Upper lobe of left lung (tissue), 6 donors: ENCODE data around the gene COQ4. TPM values are rescaled to one million over a fixed set of nuclear protein-coding genes. Genes with fewer than 3 reads are reported as not detected.

Experiments used
- ATAC-seq, 2 donors: fragments of 200-7000 bp; cut with Tn5 transposase; one replicate each; pipeline ENCODE4 v1.9.1; 2022; ENCODE audit warnings: mild to moderate bottlenecking in 2 of 2, moderate library complexity in 2 of 2; ENCODE audit not compliant: low FRiP score in 2 of 2
- DNase-seq, 2 donors: peaks; one replicate each; pipeline ENCODE4 v3.0.0-alpha.2; 2019 to 2020
- H3K27ac ChIP-seq, 4 donors: fragments of 200-600 bp; sonication (generic); one replicate each; pipeline ENCODE4 v1.5.1; 2016 to 2019
- H3K27me3 ChIP-seq, 4 donors: fragments of 200-600 bp; sonication (generic); one replicate each; pipeline ENCODE4 v1.5.1; 2017 to 2019
- H3K36me3 ChIP-seq, 4 donors: fragments of 200-600 bp; sonication (generic); one replicate each; pipeline ENCODE4 v1.5.1; 2016 to 2019
- H3K4me1 ChIP-seq, 4 donors: fragments of 200-600 bp; sonication (generic); one replicate each; pipeline ENCODE4 v1.5.1; 2018 to 2019
- H3K4me3 ChIP-seq, 4 donors: fragments of 200-600 bp; sonication (generic); one replicate each; pipeline ENCODE4 v1.5.1; 2017 to 2019; ENCODE audit warnings: mild to moderate bottlenecking in 2 of 4, moderate library complexity in 1 of 4
- H3K9me3 ChIP-seq, 4 donors: fragments of 200-600 bp; sonication (generic); one replicate each; pipeline ENCODE4 v1.5.1; 2018 to 2019
- CTCF ChIP-seq, 6 experiments: fragments of 450-650 bp in 4 of 6; fragments of 200-600 bp in 2 of 6; sonication (generic) in 2 of 6; IDR thresholded peaks; one replicate each; pipeline ENCODE4 v1.5.1; 2016 to 2019; ENCODE audit warnings: antibody characterized with exemption in 6 of 6
- EP300 ChIP-seq, 4 donors: sonication (generic); formaldehyde crosslinking; IDR thresholded peaks; one replicate each; pipeline ENCODE4 v1.5.1; 2017; ENCODE audit warnings: antibody characterized with exemption in 4 of 4, control low read depth in 2 of 4
- POLR2A ChIP-seq, 4 donors: fragments of 450-650 bp; IDR thresholded peaks; one replicate each; pipeline ENCODE4 v1.5.1; 2016 to 2017; ENCODE audit warnings: antibody characterized with exemption in 4 of 4, mild to moderate bottlenecking in 2 of 4
- POLR2AphosphoS5 ChIP-seq, 2 donors: sonication (generic); formaldehyde crosslinking; IDR thresholded peaks; one replicate each; pipeline ENCODE4 v1.5.1; 2017; ENCODE audit warnings: antibody characterized with exemption in 2 of 2
- WGBS, 2 donors: methylation state at CpG; one replicate each; pipeline ENCODE4 v1.1.5; 2017 to 2018; 5-methylcytosine and 5-hydroxymethylcytosine counted together
- total RNA-seq, 6 donors: library from RNA; depleted of rRNA in 4 of 6; stranded (reverse); fragments of >200 nt in 4 of 6; gene quantifications; one replicate each; pipeline versions ENCODE4 v1.1.0 to v1.2.1, GENCODE V29; 2016 to 2021
- donor health status: DM: no; HTN: no; CAD: no; lungs with moderate emphysema.
- donor health status: DM: no; HTN: yes; CAD: no; lungs with severe emphysema.

Gene COQ4
- total RNA-seq, 6 donors from 2014 or later: 36.1 to 83.8 (median 55.2) TPM

GRCh38 chr9:128304971-128305288 is 17.7 kb upstream of the COQ4 start:
- TF ChIP-seq POLR2AphosphoS5 (IDR thresholded peaks at IDR 0.05) (no peak), POLR2A (IDR thresholded peaks at IDR 0.05) (no peak), CTCF (IDR thresholded peaks at IDR 0.05) (no peak), EP300 (IDR thresholded peaks at IDR 0.05) (no peak)
- H3K4me1 ChIP-seq: peaks cover 0 to 4% (median 0%) of the 10 kb centered on the region in 4 donors
- no peak overlapping the region for H3K4me3 ChIP-seq
- no peaks in the 10 kb centered on the region for H3K9me3 ChIP-seq
- H3K27me3 ChIP-seq: no peaks in the 10 kb centered on the region
- H3K36me3 ChIP-seq: peaks cover 4 to 24% (median 16%) of the 10 kb centered on the region in 4 donors
- DNase-seq (no peak), ATAC-seq (no peak)
- H3K27ac ChIP-seq: no peak overlapping the region
- WGBS, 2 donors: 70 to 86% methylated on average over 5 of the region's 5 CpGs

GRCh38 chr9:128309551-128309950 is 13.1 kb upstream of the COQ4 start:
- Histone ChIP-seq H3K27me3 (no peaks in the 10 kb centered on the region), H3K4me1 (peaks cover 0 to 4% (median 0%) of the 10 kb centered on the region in 4 donors), H3K9me3 (no peaks in the 10 kb centered on the region), H3K36me3 (peaks cover 5 to 60% (median 43%) of the 10 kb centered on the region in 4 donors), H3K27ac (no peak overlapping the region), H3K4me3 (no peak overlapping the region)
- 97 to 100% methylated on average over 3 to 15 of the region's 16 CpGs for WGBS, 2 donors
- no peak for TF ChIP-seq EP300 (IDR thresholded peaks at IDR 0.05)
- no peak for TF ChIP-seq POLR2AphosphoS5 (IDR thresholded peaks at IDR 0.05)
- no peak for TF ChIP-seq POLR2A (IDR thresholded peaks at IDR 0.05)
- no peak for TF ChIP-seq CTCF (IDR thresholded peaks at IDR 0.05)
- ATAC-seq: no peak
- peak in 1 of 2 donors; percentile 70 for DNase-seq

- Histone ChIP-seq H3K36me3 (peaks cover 5 to 69% (median 50%) of the 10 kb centered on the region in 4 donors), H3K9me3 (no peaks in the 10 kb centered on the region), H3K27me3 (no peaks in the 10 kb centered on the region), H3K4me1 (peaks cover 0 to 4% (median 0%) of the 10 kb centered on the region in 4 donors), H3K27ac (no peak overlapping the region), H3K4me3 (no peak overlapping the region)
- no peak for TF ChIP-seq POLR2AphosphoS5 (IDR thresholded peaks at IDR 0.05)
- no peak for TF ChIP-seq CTCF (IDR thresholded peaks at IDR 0.05)
- TF ChIP-seq POLR2A (IDR thresholded peaks at IDR 0.05): no peak
- no peak for TF ChIP-seq EP300 (IDR thresholded peaks at IDR 0.05)
- WGBS, 2 donors: 93 to 96% methylated on average over 3 to 10 of the region's 10 CpGs
- DNase-seq: no peak
- ATAC-seq: no peak
Measured at GRCh38 chr9:128310461-128310860, 12.2 kb upstream of the COQ4 start.

GRCh38 chr9:128314697-128315096 is 7.9 kb upstream of the COQ4 start:
- ATAC-seq (no peak), DNase-seq (no peak)
- Histone ChIP-seq H3K36me3 (peaks cover 3 to 80% (median 51%) of the 10 kb centered on the region in 4 donors), H3K9me3 (no peaks in the 10 kb centered on the region), H3K4me1 (no peaks in the 10 kb centered on the region), H3K4me3 (no peak overlapping the region), H3K27ac (no peak overlapping the region), H3K27me3 (no peaks in the 10 kb centered on the region)
- TF ChIP-seq EP300 (IDR thresholded peaks at IDR 0.05) (no peak), POLR2A (IDR thresholded peaks at IDR 0.05) (no peak), POLR2AphosphoS5 (IDR thresholded peaks at IDR 0.05) (no peak), CTCF (IDR thresholded peaks at IDR 0.05) (no peak)
- WGBS, 2 donors: 90 to 97% methylated on average over 4 of the region's 4 CpGs

GRCh38 chr9:128316421-128316820 is 6.2 kb upstream of the COQ4 start:
- Histone ChIP-seq H3K9me3 (no peaks in the 10 kb centered on the region), H3K36me3 (peaks cover 0 to 63% (median 33%) of the 10 kb centered on the region in 4 donors), H3K4me3 (no peak overlapping the region), H3K27me3 (no peaks in the 10 kb centered on the region), H3K4me1 (peaks cover 3 to 5% (median 4%) of the 10 kb centered on the region in 4 donors), H3K27ac (no peak overlapping the region)
- no peak for DNase-seq
- 67 to 70% methylated on average over 9 of the region's 9 CpGs for WGBS, 2 donors
- TF ChIP-seq EP300 (IDR thresholded peaks at IDR 0.05) (no peak), CTCF (IDR thresholded peaks at IDR 0.05) (no peak), POLR2A (IDR thresholded peaks at IDR 0.05) (no peak), POLR2AphosphoS5 (IDR thresholded peaks at IDR 0.05) (no peak)
- no peak for ATAC-seq
